ENCODE measurements around the gene GALNT2. TPM values are rescaled to one million over a fixed set of nuclear protein-coding genes. Genes with fewer than 3 reads are reported as not detected.

The GALNT2 gene
- total RNA-seq, 1 experiment from 2014 or later: 141 TPM

- no peak overlapping the region for H3K4me3 Mint-ChIP-seq (ENCODE audit: low read depth, unreplicated experiment)
- H3K9me3 Mint-ChIP-seq (ENCODE audit: low read depth, unreplicated experiment): no peaks in the 10 kb centered on the region
- H3K27me3 Mint-ChIP-seq (ENCODE audit: unreplicated experiment): no peaks in the 10 kb centered on the region
- CTCF ChIA-PET: no interaction called here
- peaks cover 35% of the 10 kb centered on the region for H3K4me1 Mint-ChIP-seq (ENCODE audit: low read depth, unreplicated experiment)
- intact Hi-C loops (cut with micrococcal nuclease; ENCODE audit: unreplicated experiment): no loop called here
- no peaks in the 10 kb centered on the region for H3K36me3 Mint-ChIP-seq (ENCODE audit: insufficient read depth, unreplicated experiment)
- BruUV-seq (replicated peaks): no TSS peak
- H3K27ac Mint-ChIP-seq (ENCODE audit: unreplicated experiment): no peak overlapping the region
- no peak for DNase-seq
- TF ChIP-seq CTCF (IDR thresholded peaks at IDR 0.05; ENCODE audit: unreplicated experiment): no peak
These were observed 7.7 kb downstream of the GALNT2 start for GRCh38 chr1:230074762-230075161.

DNA sequence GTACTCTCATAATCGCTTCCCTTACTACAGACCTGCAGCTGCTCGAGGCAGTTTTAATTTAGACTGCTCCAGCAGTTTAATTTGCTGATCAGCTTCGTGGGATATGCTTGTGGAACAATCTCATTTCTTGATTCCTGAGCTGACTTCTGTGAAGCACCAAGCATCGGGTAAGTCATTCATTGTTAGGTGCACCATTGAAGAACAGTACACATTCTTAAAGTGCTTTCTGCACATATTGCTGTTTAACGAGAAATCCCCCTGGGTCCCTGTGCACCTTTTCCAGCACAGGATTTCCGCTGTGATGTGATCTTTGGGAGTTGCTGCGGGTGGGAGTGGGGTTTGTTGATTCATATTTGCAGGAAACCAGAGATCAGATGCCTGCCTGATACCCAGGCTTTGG is 9.1 kb downstream of the GALNT2 start:
- Mint-ChIP-seq H3K27ac (ENCODE audit: unreplicated experiment) (no peak overlapping the region), H3K4me1 (ENCODE audit: low read depth, unreplicated experiment) (peaks cover 27% of the 10 kb centered on the region), H3K27me3 (ENCODE audit: unreplicated experiment) (no peaks in the 10 kb centered on the region), H3K9me3 (ENCODE audit: low read depth, unreplicated experiment) (no peaks in the 10 kb centered on the region), H3K36me3 (ENCODE audit: insufficient read depth, unreplicated experiment) (no peaks in the 10 kb centered on the region), H3K4me3 (ENCODE audit: low read depth, unreplicated experiment) (no peak overlapping the region)
- CTCF ChIA-PET: no interaction called here
- intact Hi-C loops (cut with micrococcal nuclease; ENCODE audit: unreplicated experiment): no loop called here
- no peak for DNase-seq
- TF ChIP-seq CTCF (IDR thresholded peaks at IDR 0.05; ENCODE audit: unreplicated experiment): no peak
- BruUV-seq (replicated peaks): no TSS peak

- no peak overlapping the region for H3K4me3 Mint-ChIP-seq (ENCODE audit: low read depth, unreplicated experiment)
- CTCF ChIA-PET: interaction anchor here (0.5 kb wide), 1 partner anchor 299 kb away, joined by 4 read pairs; no protein-coding TSS in a partner anchor
- intact Hi-C loops (cut with micrococcal nuclease; ENCODE audit: unreplicated experiment): no loop called here
- H3K4me1 Mint-ChIP-seq (ENCODE audit: low read depth, unreplicated experiment): peaks cover 27% of the 10 kb centered on the region
- no peak for DNase-seq
- no peaks in the 10 kb centered on the region for H3K27me3 Mint-ChIP-seq (ENCODE audit: unreplicated experiment)
- H3K9me3 Mint-ChIP-seq (ENCODE audit: low read depth, unreplicated experiment): no peaks in the 10 kb centered on the region
- H3K27ac Mint-ChIP-seq (ENCODE audit: unreplicated experiment): no peak overlapping the region
- TF ChIP-seq CTCF (IDR thresholded peaks at IDR 0.05; ENCODE audit: unreplicated experiment): no peak
- no peaks in the 10 kb centered on the region for H3K36me3 Mint-ChIP-seq (ENCODE audit: insufficient read depth, unreplicated experiment)
- no TSS peak for BruUV-seq (replicated peaks)
These were observed 10.0 kb downstream of the GALNT2 start for GRCh38 chr1:230077011-230077410.

DNA sequence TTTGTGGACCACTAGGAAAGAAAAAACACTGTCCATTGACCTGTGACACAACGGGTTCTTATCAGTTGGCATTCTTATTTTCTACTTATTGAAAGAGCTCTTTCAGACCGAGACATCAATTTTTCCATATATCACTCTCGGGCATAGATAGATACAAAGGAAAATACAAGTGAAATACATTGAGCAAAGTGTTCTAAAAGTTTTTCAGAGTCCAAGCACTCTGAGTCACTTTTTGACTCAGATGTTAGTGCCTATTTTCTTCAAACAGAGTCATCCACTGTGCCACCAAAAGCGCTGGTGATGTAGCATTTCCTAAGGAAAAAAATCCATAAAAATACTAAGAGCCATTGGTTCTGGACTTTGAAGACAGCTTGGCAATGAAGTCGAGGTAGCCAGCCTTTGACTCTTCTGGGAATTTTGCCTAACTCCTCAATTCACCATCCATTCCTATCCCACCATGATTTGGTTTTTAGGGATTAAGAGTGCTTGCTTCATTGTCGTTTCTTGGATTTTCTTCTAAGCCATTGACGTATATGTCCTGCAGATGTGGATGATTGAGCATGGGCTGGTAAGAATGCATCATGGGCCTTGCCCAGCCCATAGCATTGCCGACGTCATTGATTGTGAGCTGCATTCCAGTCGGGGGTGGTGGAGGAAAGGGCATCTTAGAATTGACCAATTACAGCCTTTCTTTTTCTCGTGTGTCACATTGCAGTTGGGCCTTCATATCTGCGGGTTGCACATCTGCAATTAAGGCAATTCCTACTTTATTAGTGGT is 10.6 kb downstream of the GALNT2 start:
- H3K4me1 Mint-ChIP-seq (ENCODE audit: low read depth, unreplicated experiment): peaks cover 29% of the 10 kb centered on the region
- intact Hi-C loops (cut with micrococcal nuclease; ENCODE audit: unreplicated experiment): no loop called here
- no peak overlapping the region for H3K4me3 Mint-ChIP-seq (ENCODE audit: low read depth, unreplicated experiment)
- no peaks in the 10 kb centered on the region for H3K9me3 Mint-ChIP-seq (ENCODE audit: low read depth, unreplicated experiment)
- BruUV-seq (replicated peaks): no TSS peak
- TF ChIP-seq CTCF (IDR thresholded peaks at IDR 0.05; ENCODE audit: unreplicated experiment): no peak
- H3K27me3 Mint-ChIP-seq (ENCODE audit: unreplicated experiment): no peaks in the 10 kb centered on the region
- no peak overlapping the region for H3K27ac Mint-ChIP-seq (ENCODE audit: unreplicated experiment)
- no peaks in the 10 kb centered on the region for H3K36me3 Mint-ChIP-seq (ENCODE audit: insufficient read depth, unreplicated experiment)
- CTCF ChIA-PET: no interaction called here
- no peak for DNase-seq

Measured in Calu3 (cell line).